ENCODE results near the gene TRIM69.

GRCh38 chr15:44715797-44716334, 20.5 kb upstream of the TRIM69 start:
- TF ChIP-seq, protein P1, sequence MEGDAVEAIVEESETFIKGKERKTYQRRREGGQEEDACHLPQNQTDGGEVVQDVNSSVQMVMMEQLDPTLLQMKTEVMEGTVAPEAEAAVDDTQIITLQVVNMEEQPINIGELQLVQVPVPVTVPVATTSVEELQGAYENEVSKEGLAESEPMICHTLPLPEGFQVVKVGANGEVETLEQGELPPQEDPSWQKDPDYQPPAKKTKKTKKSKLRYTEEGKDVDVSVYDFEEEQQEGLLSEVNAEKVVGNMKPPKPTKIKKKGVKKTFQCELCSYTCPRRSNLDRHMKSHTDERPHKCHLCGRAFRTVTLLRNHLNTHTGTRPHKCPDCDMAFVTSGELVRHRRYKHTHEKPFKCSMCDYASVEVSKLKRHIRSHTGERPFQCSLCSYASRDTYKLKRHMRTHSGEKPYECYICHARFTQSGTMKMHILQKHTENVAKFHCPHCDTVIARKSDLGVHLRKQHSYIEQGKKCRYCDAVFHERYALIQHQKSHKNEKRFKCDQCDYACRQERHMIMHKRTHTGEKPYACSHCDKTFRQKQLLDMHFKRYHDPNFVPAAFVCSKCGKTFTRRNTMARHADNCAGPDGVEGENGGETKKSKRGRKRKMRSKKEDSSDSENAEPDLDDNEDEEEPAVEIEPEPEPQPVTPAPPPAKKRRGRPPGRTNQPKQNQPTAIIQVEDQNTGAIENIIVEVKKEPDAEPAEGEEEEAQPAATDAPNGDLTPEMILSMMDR (IDR thresholded peaks at IDR 0.05): no peak
- TF ChIP-seq POLR2A (IDR thresholded peaks at IDR 0.05): no peak

Data from heart left ventricle (tissue), 13 donors.